Activated CD8-positive, alpha-beta memory T cell treated with anti-CD3 and anti-CD28 coated beads for 1 hour (primary cell): ENCODE results near the gene TRAPPC6A.

Source experiments
- DNase-seq, 2 donors: peaks; one replicate each; pipeline ENCODE4 v3.0.0-alpha.2; 2020; ENCODE audit warnings: low read depth in 1 of 2; ENCODE audit errors: extremely low read depth in 1 of 2

Gene TRAPPC6A

GRCh38 chr19:45150180-45150579 lies 27.9 kb downstream of the TRAPPC6A start:
- DNase-seq, result no peak

- no peak for DNase-seq
Observed at GRCh38 chr19:45149129-45149528, 28.9 kb downstream of the TRAPPC6A start.

- no peak for DNase-seq
Observed at GRCh38 chr19:45147835-45148676, 30.0 kb downstream of the TRAPPC6A start.

- no peak for DNase-seq
Observed at GRCh38 chr19:45146741-45147205, 31.3 kb downstream of the TRAPPC6A start.

GRCh38 chr19:45146251-45146650 lies 31.8 kb downstream of the TRAPPC6A start:
- DNase-seq, result no peak

GRCh38 chr19:45145270-45146189 lies 32.5 kb downstream of the TRAPPC6A start:
- DNase-seq, result no peak

GRCh38 chr19:45144431-45145269 lies 33.4 kb downstream of the TRAPPC6A start:
- no peak for DNase-seq

- no peak for DNase-seq
Observed at GRCh38 chr19:45142726-45143110, 35.3 kb downstream of the TRAPPC6A start.

- no peak for DNase-seq
Observed at GRCh38 chr19:45142016-45142725, 35.9 kb downstream of the TRAPPC6A start.

GRCh38 chr19:45141203-45141900 lies 36.7 kb downstream of the TRAPPC6A start:
- no peak for DNase-seq

GRCh38 chr19:45140533-45140932 lies 37.5 kb downstream of the TRAPPC6A start:
- no peak for DNase-seq

- DNase-seq, result no peak
Observed at GRCh38 chr19:45140144-45140503, 37.9 kb downstream of the TRAPPC6A start.

- DNase-seq, result no peak
Observed at GRCh38 chr19:45139286-45140143, 38.5 kb downstream of the TRAPPC6A start.

- DNase-seq, result no peak
Observed at GRCh38 chr19:45138303-45138751, 39.7 kb downstream of the TRAPPC6A start.

GRCh38 chr19:45137179-45137761 lies 40.8 kb downstream of the TRAPPC6A start:
- DNase-seq, result no peak

GRCh38 chr19:45136507-45137178 lies 41.4 kb downstream of the TRAPPC6A start:
- no peak for DNase-seq

GRCh38 chr19:45135176-45135885 lies 42.7 kb downstream of the TRAPPC6A start:
- no peak for DNase-seq
